Measurements from ENCODE around the gene KRT16. TPM values are rescaled to one million over a fixed set of nuclear protein-coding genes. Genes with fewer than 3 reads are reported as not detected.

The KRT16 gene
- polyA plus RNA-seq, 1 experiment: not detected

GRCh38 chr17:41634639-41635038 lies 22.1 kb upstream of the KRT16 start:
- Histone ChIP-seq H3K4me3 (ENCODE audit: low read depth, low read length) (no peak overlapping the region), H3K9me3 (ENCODE audit: control insufficient read depth, insufficient read depth, low read length) (no peaks in the 10 kb centered on the region; the same call in 1 of the 2 replicates), H3K27ac (ENCODE audit: low read depth, low read length) (no peak overlapping the region), H3K27me3 (ENCODE audit: control insufficient read depth, insufficient read depth, low read length) (peaks cover 2% of the 10 kb centered on the region)
- no peak for TF ChIP-seq CTCF (IDR thresholded peaks at IDR 0.05; ENCODE audit: low read depth, low read length)
- no peak for DNase-seq (ENCODE audit: low read depth, low spot score)
- POLR2A ChIA-PET: no interaction called here
- CTCF ChIA-PET: interaction anchor here (1.5 to 1.9 kb wide), 3 partner anchors 14 to 86 kb away, joined by 5 to 10 read pairs (median 6); no protein-coding TSS in a partner anchor

GRCh38 chr17:41633556-41634199 lies 21.1 kb upstream of the KRT16 start:
- ChIA-PET CTCF (no interaction called here), POLR2A (no interaction called here)
- peaks cover 2% of the 10 kb centered on the region for H3K27me3 ChIP-seq (ENCODE audit: control insufficient read depth, insufficient read depth, low read length)
- H3K4me3 ChIP-seq (ENCODE audit: low read depth, low read length): no peak overlapping the region
- no peak for DNase-seq (ENCODE audit: low read depth, low spot score)
- H3K27ac ChIP-seq (ENCODE audit: low read depth, low read length): no peak overlapping the region
- TF ChIP-seq CTCF (IDR thresholded peaks at IDR 0.05; ENCODE audit: low read depth, low read length): no peak
- H3K9me3 ChIP-seq (ENCODE audit: control insufficient read depth, insufficient read depth, low read length): no peaks in the 10 kb centered on the region; the same call in 1 of the 2 replicates

GRCh38 chr17:41632482-41633105 lies 20.0 kb upstream of the KRT16 start:
- no peak overlapping the region for H3K4me3 ChIP-seq (ENCODE audit: low read depth, low read length)
- no peaks in the 10 kb centered on the region; the same call in 1 of the 2 replicates for H3K9me3 ChIP-seq (ENCODE audit: control insufficient read depth, insufficient read depth, low read length)
- DNase-seq (ENCODE audit: low read depth, low spot score): no peak
- no peak overlapping the region for H3K27ac ChIP-seq (ENCODE audit: low read depth, low read length)
- no peak for TF ChIP-seq CTCF (IDR thresholded peaks at IDR 0.05; ENCODE audit: low read depth, low read length)
- CTCF ChIA-PET: no interaction called here
- peaks cover 7% of the 10 kb centered on the region for H3K27me3 ChIP-seq (ENCODE audit: control insufficient read depth, insufficient read depth, low read length)
- POLR2A ChIA-PET: no interaction called here

DNA sequence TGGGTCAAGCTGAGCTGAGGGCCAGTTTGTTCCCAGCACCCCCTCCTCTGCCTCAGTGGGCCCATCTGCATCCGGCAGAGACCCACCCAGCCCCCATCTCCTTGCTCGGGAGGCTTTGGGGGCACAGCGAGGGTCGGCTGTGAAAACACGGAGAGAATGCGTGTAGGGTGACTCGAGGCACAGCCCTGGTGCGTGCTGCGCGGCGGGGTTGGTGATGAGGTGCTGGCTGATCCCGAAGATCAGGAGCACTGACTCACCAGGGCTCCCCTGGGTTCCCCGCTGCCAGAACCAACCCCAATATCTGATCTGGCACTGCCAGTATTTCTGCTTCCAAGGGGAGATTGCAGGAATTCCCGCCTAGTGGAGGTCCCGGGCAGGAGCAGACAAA lies 19.3 kb upstream of the KRT16 start:
- peaks cover 9% of the 10 kb centered on the region for H3K27me3 ChIP-seq (ENCODE audit: control insufficient read depth, insufficient read depth, low read length)
- ChIA-PET CTCF (interaction anchor here (1.4 kb wide), 1 partner anchor 17 kb away, joined by 11 read pairs; no protein-coding TSS in a partner anchor), POLR2A (no interaction called here)
- TF ChIP-seq CTCF (IDR thresholded peaks at IDR 0.05; ENCODE audit: low read depth, low read length): no peak
- H3K4me3 ChIP-seq (ENCODE audit: low read depth, low read length): no peak overlapping the region
- no peak overlapping the region for H3K27ac ChIP-seq (ENCODE audit: low read depth, low read length)
- no peak for DNase-seq (ENCODE audit: low read depth, low spot score)
- no peaks in the 10 kb centered on the region; the same call in 1 of the 2 replicates for H3K9me3 ChIP-seq (ENCODE audit: control insufficient read depth, insufficient read depth, low read length)
